Neural cell (in vitro differentiated cells): ENCODE data around the gene HRAS. TPM values are rescaled to one million over a fixed set of nuclear protein-coding genes. Genes with fewer than 3 reads are reported as not detected.

Experiments used
- H2AFZ ChIP-seq: fragments of 200-600, 300-800 bp; sonication (generic), shearing (Covaris generic); 2 replicates; pipeline ENCODE4 v1.6.0; 2014; ENCODE audit warnings: low read depth, mild to moderate bottlenecking, antibody characterized with exemption, low read length, moderate library complexity
- H3F3A ChIP-seq: fragments of 200-600 bp; shearing (Covaris generic); 2 replicates; pipeline ENCODE4 v1.6.1; 2016; ENCODE audit warnings: mild to moderate bottlenecking, moderate library complexity, mixed read lengths, antibody characterized with exemption, low read length; ENCODE audit not compliant: insufficient read depth, poor library complexity, severe bottlenecking
- H3K27ac ChIP-seq: fragments of 200-600, 300-800 bp; sonication (generic), shearing (Covaris generic); 2 replicates; pipeline ENCODE4 v1.5.1; 2014; ENCODE audit warnings: mild to moderate bottlenecking, low read length, moderate library complexity
- H3K27me3 ChIP-seq: fragments of 300-800, 200-600 bp; sonication (generic), shearing (Covaris generic); 2 replicates; pipeline ENCODE4 v1.6.0; 2014; ENCODE audit warnings: mild to moderate bottlenecking, low read depth, low read length, moderate library complexity; ENCODE audit not compliant: insufficient read depth
- H3K36me3 ChIP-seq: fragments of 300-800, 200-600 bp; sonication (generic), shearing (Covaris generic); 2 replicates; pipeline ENCODE4 v1.5.1; 2014; ENCODE audit warnings: mild to moderate bottlenecking, antibody characterized with exemption, low read length, moderate library complexity; ENCODE audit not compliant: insufficient read depth
- H3K4me2 ChIP-seq: fragments of 300-800, 200-600 bp; sonication (generic), shearing (Covaris generic); 2 replicates; pipeline ENCODE4 v1.6.0; 2014; ENCODE audit warnings: mild to moderate bottlenecking, low read length
- H3K4me3 ChIP-seq: fragments of 300-800, 200-600 bp; sonication (generic), shearing (Covaris generic); 2 replicates; pipeline ENCODE4 v1.5.1; 2014; ENCODE audit warnings: mild to moderate bottlenecking, low read length, moderate library complexity
- H3K79me2 ChIP-seq: fragments of 200-600 bp; shearing (Covaris generic); replicated peaks from 2 replicates; pipeline ENCODE4 v1.6.0; 2014; ENCODE audit warnings: mild to moderate bottlenecking, low read length, moderate library complexity; ENCODE audit not compliant: insufficient read depth
- H3K9ac ChIP-seq: fragments of 300-800, 200-600 bp; sonication (generic), shearing (Covaris generic); 2 replicates; pipeline ENCODE4 v1.6.1; 2016; ENCODE audit warnings: mild to moderate bottlenecking, low read length, mixed read lengths
- H3K9me2 ChIP-seq: fragments of 200-600 bp; shearing (Covaris generic); 2 replicates; pipeline ENCODE4 v1.6.1; 2016; ENCODE audit warnings: mild to moderate bottlenecking, low read length, mixed read lengths; ENCODE audit not compliant: insufficient read depth
- H3K9me3 ChIP-seq: fragments of 200-600, 300-800 bp; sonication (generic), shearing (Covaris generic); 2 replicates; pipeline ENCODE4 v1.6.1; 2016; ENCODE audit warnings: mild to moderate bottlenecking, mixed run types, low read length, moderate library complexity, mixed read lengths
- H4K20me1 ChIP-seq: fragments of 200-600 bp; shearing (Covaris generic); 2 replicates; pipeline ENCODE4 v1.6.1; 2016; ENCODE audit warnings: mild to moderate bottlenecking, mixed run types; ENCODE audit not compliant: insufficient read depth
- EP300 ChIP-seq: fragments of 450-650 bp; conservative IDR thresholded peaks from 2 replicates; pipeline ENCODE4 v1.6.1; 2014; ENCODE audit warnings: antibody characterized with exemption, mild to moderate bottlenecking, moderate library complexity; ENCODE audit not compliant: poor library complexity, severe bottlenecking
- EZH2 ChIP-seq: fragments of 200-600, 300-800 bp; shearing (Covaris generic), sonication (generic); IDR thresholded peaks from 2 replicates; pipeline ENCODE4 v1.6.1; 2014; ENCODE audit warnings: antibody characterized with exemption, low read length, borderline replicate concordance, mild to moderate bottlenecking; ENCODE audit not compliant: insufficient read depth, poor library complexity, severe bottlenecking
- MXI1 ChIP-seq: fragments of 450-650 bp; conservative IDR thresholded peaks from 2 replicates; pipeline ENCODE4 v1.6.1; 2014; ENCODE audit warnings: antibody characterized with exemption, mild to moderate bottlenecking; ENCODE audit not compliant: poor library complexity, severe bottlenecking
- POLR2AphosphoS5 ChIP-seq: IDR thresholded peaks from 2 replicates; pipeline ENCODE4 v1.6.1; 2012
- RAD21 ChIP-seq: fragments of 450-650 bp; conservative IDR thresholded peaks from 2 replicates; pipeline ENCODE4 v1.6.1; 2014; ENCODE audit warnings: antibody characterized with exemption, mild to moderate bottlenecking, moderate library complexity
- SMC3 ChIP-seq: fragments of 450-650 bp; conservative IDR thresholded peaks from 2 replicates; pipeline ENCODE4 v1.6.1; 2014; ENCODE audit warnings: antibody characterized with exemption, mild to moderate bottlenecking, moderate library complexity; ENCODE audit not compliant: poor library complexity
- TAF1 ChIP-seq: IDR thresholded peaks from 2 replicates; pipeline ENCODE4 v1.6.1; 2012; ENCODE audit warnings: low read depth
- polyA plus RNA-seq: library from polyadenylated mRNA; depleted of rRNA; stranded (reverse); fragments of >200 nt; gene quantifications from 2 replicates; pipeline ENCODE4 v1.2.3, GENCODE V29; 2014
- TF ChIP-seq, protein P1 (sequence below): fragments of 450-650 bp; IDR thresholded peaks from 2 replicates; pipeline ENCODE4 v1.5.1; 2014; ENCODE audit warnings: antibody characterized with exemption, mild to moderate bottlenecking, moderate library complexity; ENCODE audit not compliant: poor library complexity, severe bottlenecking
- TF ChIP-seq, protein P2 (sequence below): IDR thresholded peaks from 2 replicates; pipeline ENCODE4 v1.6.1; 2012; ENCODE audit warnings: borderline replicate concordance

HRAS gene
- polyA plus RNA-seq, 1 donor from 2014 or later, result 120 TPM

DNA sequence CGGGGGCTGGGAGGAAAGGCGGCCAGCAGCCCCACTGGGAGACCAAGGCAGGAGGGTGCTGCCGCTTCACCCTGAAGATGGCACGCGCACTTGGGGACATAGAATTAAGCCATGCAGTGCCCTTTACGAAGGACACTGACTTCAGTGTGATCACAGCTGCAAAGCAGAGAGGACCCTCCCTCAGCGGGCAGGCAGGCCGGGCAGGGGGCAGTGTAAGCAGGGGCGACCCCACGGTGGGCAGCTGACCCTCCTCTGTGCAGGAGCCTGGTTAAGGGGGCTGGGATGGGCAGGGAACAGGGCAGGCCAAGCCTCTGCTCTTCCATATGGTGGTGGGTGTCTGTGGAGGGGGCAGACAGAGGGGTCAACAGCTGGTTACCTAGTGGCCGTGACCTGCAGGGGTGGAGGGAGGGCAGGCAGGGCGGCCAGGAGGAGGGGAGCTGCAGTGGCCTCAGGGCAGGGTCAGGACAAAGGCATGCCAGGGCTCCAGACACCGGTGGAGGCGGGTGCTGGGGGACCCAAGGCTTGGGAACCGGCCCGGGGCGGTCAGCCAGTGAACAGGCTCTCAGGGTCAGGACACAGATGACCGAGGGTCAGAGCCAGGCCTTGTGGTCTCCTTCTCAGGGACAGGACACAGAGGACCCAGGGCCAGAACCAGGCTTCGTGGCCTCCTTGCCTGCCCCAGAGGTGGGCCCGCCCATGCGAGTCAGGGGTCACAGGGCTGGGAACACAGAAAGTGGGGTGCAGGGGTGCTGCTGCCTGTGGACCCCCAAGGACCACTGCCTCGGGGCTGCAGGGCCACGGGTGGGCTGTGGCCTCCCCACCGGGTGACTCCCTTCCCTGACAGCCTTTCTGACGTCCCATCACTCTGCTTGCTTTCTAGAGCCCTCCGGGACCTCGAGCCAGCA, 18.0 kb upstream of the HRAS start:
- Histone ChIP-seq H4K20me1 (no peaks in the 10 kb centered on the region), H3K27me3 (peaks cover 40% of the 10 kb centered on the region), H3K9me3 (no peaks in the 10 kb centered on the region), H3K36me3 (no peaks in the 10 kb centered on the region), H3F3A (no peaks in the 10 kb centered on the region), H3K4me2 (no peak overlapping the region), H3K9ac (no peak overlapping the region), H3K27ac (no peak overlapping the region), H3K4me3 (no peak overlapping the region), H3K9me2 (no peaks in the 10 kb centered on the region), H3K79me2 (no peaks in the 10 kb centered on the region), H2AFZ (no peak overlapping the region)
- TF ChIP-seq RAD21, result no peak
- no peak for TF ChIP-seq SMC3
- no peak for TF ChIP-seq POLR2AphosphoS5
- no peak for TF ChIP-seq MXI1
- TF ChIP-seq, protein P1, sequence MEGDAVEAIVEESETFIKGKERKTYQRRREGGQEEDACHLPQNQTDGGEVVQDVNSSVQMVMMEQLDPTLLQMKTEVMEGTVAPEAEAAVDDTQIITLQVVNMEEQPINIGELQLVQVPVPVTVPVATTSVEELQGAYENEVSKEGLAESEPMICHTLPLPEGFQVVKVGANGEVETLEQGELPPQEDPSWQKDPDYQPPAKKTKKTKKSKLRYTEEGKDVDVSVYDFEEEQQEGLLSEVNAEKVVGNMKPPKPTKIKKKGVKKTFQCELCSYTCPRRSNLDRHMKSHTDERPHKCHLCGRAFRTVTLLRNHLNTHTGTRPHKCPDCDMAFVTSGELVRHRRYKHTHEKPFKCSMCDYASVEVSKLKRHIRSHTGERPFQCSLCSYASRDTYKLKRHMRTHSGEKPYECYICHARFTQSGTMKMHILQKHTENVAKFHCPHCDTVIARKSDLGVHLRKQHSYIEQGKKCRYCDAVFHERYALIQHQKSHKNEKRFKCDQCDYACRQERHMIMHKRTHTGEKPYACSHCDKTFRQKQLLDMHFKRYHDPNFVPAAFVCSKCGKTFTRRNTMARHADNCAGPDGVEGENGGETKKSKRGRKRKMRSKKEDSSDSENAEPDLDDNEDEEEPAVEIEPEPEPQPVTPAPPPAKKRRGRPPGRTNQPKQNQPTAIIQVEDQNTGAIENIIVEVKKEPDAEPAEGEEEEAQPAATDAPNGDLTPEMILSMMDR, result no peak
- TF ChIP-seq EP300, result no peak
- TF ChIP-seq, protein P2, sequence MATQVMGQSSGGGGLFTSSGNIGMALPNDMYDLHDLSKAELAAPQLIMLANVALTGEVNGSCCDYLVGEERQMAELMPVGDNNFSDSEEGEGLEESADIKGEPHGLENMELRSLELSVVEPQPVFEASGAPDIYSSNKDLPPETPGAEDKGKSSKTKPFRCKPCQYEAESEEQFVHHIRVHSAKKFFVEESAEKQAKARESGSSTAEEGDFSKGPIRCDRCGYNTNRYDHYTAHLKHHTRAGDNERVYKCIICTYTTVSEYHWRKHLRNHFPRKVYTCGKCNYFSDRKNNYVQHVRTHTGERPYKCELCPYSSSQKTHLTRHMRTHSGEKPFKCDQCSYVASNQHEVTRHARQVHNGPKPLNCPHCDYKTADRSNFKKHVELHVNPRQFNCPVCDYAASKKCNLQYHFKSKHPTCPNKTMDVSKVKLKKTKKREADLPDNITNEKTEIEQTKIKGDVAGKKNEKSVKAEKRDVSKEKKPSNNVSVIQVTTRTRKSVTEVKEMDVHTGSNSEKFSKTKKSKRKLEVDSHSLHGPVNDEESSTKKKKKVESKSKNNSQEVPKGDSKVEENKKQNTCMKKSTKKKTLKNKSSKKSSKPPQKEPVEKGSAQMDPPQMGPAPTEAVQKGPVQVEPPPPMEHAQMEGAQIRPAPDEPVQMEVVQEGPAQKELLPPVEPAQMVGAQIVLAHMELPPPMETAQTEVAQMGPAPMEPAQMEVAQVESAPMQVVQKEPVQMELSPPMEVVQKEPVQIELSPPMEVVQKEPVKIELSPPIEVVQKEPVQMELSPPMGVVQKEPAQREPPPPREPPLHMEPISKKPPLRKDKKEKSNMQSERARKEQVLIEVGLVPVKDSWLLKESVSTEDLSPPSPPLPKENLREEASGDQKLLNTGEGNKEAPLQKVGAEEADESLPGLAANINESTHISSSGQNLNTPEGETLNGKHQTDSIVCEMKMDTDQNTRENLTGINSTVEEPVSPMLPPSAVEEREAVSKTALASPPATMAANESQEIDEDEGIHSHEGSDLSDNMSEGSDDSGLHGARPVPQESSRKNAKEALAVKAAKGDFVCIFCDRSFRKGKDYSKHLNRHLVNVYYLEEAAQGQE, result no peak
- no peak for TF ChIP-seq EZH2
- no peak for TF ChIP-seq TAF1

DNA sequence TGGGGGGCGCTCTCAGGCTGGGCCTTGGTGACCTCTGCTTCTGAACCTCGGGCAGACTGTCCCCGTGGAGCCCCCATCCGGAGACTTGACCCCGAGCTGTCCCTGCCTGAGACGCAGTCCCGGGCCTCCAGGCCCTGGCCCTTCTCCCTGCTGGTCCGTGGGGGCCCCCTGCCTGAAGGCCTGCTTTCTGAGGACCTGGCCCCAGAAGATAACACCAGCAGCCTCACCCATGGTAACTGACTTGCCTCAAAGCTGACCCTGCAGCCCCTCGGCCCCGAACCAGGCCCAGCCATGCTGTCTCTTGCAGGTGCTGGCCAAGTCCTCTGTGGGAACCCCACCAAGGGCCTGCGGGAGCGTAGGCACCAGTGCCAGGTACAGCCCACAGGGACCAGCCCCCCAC, 16.2 kb upstream of the HRAS start:
- no peaks in the 10 kb centered on the region for H3F3A ChIP-seq
- H3K27ac ChIP-seq, result no peak overlapping the region
- H3K27me3 ChIP-seq, result peaks cover 22% of the 10 kb centered on the region
- no peak overlapping the region for H3K9ac ChIP-seq
- H4K20me1 ChIP-seq, result no peaks in the 10 kb centered on the region
- no peak overlapping the region for H3K4me3 ChIP-seq
- H3K9me2 ChIP-seq, result no peaks in the 10 kb centered on the region
- H3K36me3 ChIP-seq, result no peaks in the 10 kb centered on the region
- no peaks in the 10 kb centered on the region for H3K9me3 ChIP-seq
- no peaks in the 10 kb centered on the region for H3K79me2 ChIP-seq
- TF ChIP-seq EP300, result no peak
- no peak for TF ChIP-seq RAD21
- TF ChIP-seq, protein P2, result no peak
- no peak for TF ChIP-seq TAF1
- TF ChIP-seq POLR2AphosphoS5, result no peak
- TF ChIP-seq, protein P1, result no peak
- no peak for TF ChIP-seq EZH2
- no peak for TF ChIP-seq MXI1
- TF ChIP-seq SMC3, result no peak
- no peak overlapping the region for H2AFZ ChIP-seq
- no peak overlapping the region for H3K4me2 ChIP-seq
